IMR-90 (cell line): ENCODE measurements around the gene SLC38A3. TPM values are rescaled to one million over a fixed set of nuclear protein-coding genes. Genes with fewer than 3 reads are reported as not detected.

ENCODE experiments used
- ATAC-seq: fragments of 200-7000 bp; cut with Tn5 transposase; 2 replicates; pipeline ENCODE4 v1.9.1; 2020; ENCODE audit warnings: low read depth, mild to moderate bottlenecking, moderate library complexity
- BruUV-seq: library from RNA; stranded (reverse); fragments of 400-500 nt; replicated peaks from 2 replicates; lab custom pipeline; 2021; lab: Mats Ljungman, UMichigan
- CTCF ChIA-PET: fragments of 300-600 bp; formaldehyde crosslinking; extraction: SDS; loops from one replicate; lab custom pipeline; 2021; ENCODE audit warnings: antibody characterized with exemption; lab: Yijun Ruan, JAX
- POLR2A ChIA-PET: fragments of 300-600 bp; sonication (Branson Sonifier 250); formaldehyde crosslinking; loops from one replicate; lab custom pipeline; 2022; ENCODE audit warnings: antibody characterized with exemption; ENCODE audit not compliant: unreplicated experiment; lab: Charles Lee
- DNase-seq: peaks from one replicate; pipeline ENCODE4 v3.0.0; 2013
- H2AFZ ChIP-seq: replicated peaks from 2 replicates; pipeline ENCODE3; 2013; ENCODE audit warnings: low read length, mild to moderate bottlenecking; ENCODE audit not compliant: poor library complexity
- H2AK5ac ChIP-seq: 2 replicates; pipeline ENCODE4 v1.6.1; 2013; ENCODE audit warnings: low read depth, low read length, inconsistent platforms
- H2AK9ac ChIP-seq: replicated peaks from 2 replicates; pipeline ENCODE3; 2013; ENCODE audit warnings: mild to moderate bottlenecking, low read depth, low read length, moderate library complexity; ENCODE audit not compliant: poor library complexity
- H2BK120ac ChIP-seq: 2 replicates; pipeline ENCODE4 v1.6.1; 2013; ENCODE audit warnings: low read depth, low read length, inconsistent platforms
- H2BK15ac ChIP-seq: 3 replicates; pipeline ENCODE4 v1.6.1; 2013; ENCODE audit warnings: low read depth, low read length, inconsistent platforms
- H2BK20ac ChIP-seq: 2 replicates; pipeline ENCODE4 v1.6.1; 2013; ENCODE audit warnings: low read depth, mild to moderate bottlenecking, inconsistent platforms, low read length, moderate library complexity
- H2BK5ac ChIP-seq: 2 replicates; pipeline ENCODE4 v1.6.1; 2013; ENCODE audit warnings: mild to moderate bottlenecking, low read depth, low read length, inconsistent platforms; ENCODE audit not compliant: poor library complexity, severe bottlenecking
- H3K14ac ChIP-seq: replicated peaks from 2 replicates; pipeline ENCODE4 v1.6.1; 2013; ENCODE audit warnings: low read depth, low read length, inconsistent platforms
- H3K18ac ChIP-seq: 2 replicates; pipeline ENCODE4 v1.6.1; 2013; ENCODE audit warnings: low read depth, low read length, control low read depth
- H3K23ac ChIP-seq: 2 replicates; pipeline ENCODE4 v1.6.1; 2013; ENCODE audit warnings: low read depth, low read length, inconsistent platforms
- H3K27ac ChIP-seq: 2 replicates; pipeline ENCODE4 v1.5.1; 2013; ENCODE audit warnings: mild to moderate bottlenecking, control low read depth, low read length; ENCODE audit not compliant: insufficient read depth
- H3K27me3 ChIP-seq: 2 replicates; pipeline ENCODE4 v1.6.1; 2013; ENCODE audit warnings: low read length; ENCODE audit not compliant: control insufficient read depth, insufficient read depth
- H3K36me3 ChIP-seq: 2 replicates; pipeline ENCODE4 v1.6.1; 2013; ENCODE audit warnings: low read length, mixed read lengths; ENCODE audit not compliant: control insufficient read depth, insufficient read depth
- H3K4ac ChIP-seq: 2 replicates; pipeline ENCODE4 v1.6.1; 2013; ENCODE audit warnings: low read depth, low read length, inconsistent platforms
- H3K4me1 ChIP-seq: 2 replicates; pipeline ENCODE4 v1.6.1; 2013; ENCODE audit warnings: low read length, mixed read lengths; ENCODE audit not compliant: control insufficient read depth, insufficient read depth
- H3K4me2 ChIP-seq: 2 replicates; pipeline ENCODE4 v1.6.1; 2013; ENCODE audit warnings: low read depth, mild to moderate bottlenecking, control low read depth, low read length, moderate library complexity
- H3K4me3 ChIP-seq: 2 replicates; pipeline ENCODE4 v1.5.1; 2013; ENCODE audit warnings: low read depth, mild to moderate bottlenecking, control low read depth, low read length, moderate library complexity; ENCODE audit not compliant: insufficient read depth
- H3K56ac ChIP-seq: 2 replicates; pipeline ENCODE4 v1.6.1; 2013; ENCODE audit warnings: low read length, inconsistent platforms; ENCODE audit not compliant: insufficient read depth; ENCODE audit errors: extremely low read depth
- H3K79me1 ChIP-seq, 2 experiments: 2 replicates each; pipeline ENCODE4 v1.6.1; 2013; ENCODE audit warnings: low read length in 2 of 2, inconsistent platforms in 1 of 2, low read depth in 1 of 2
- H3K9ac ChIP-seq: 2 replicates; pipeline ENCODE4 v1.6.1; 2013; ENCODE audit warnings: low read depth, low read length, control low read depth
- H3K9me1 ChIP-seq: 2 replicates; pipeline ENCODE4 v1.6.1; 2013; ENCODE audit warnings: low read length, inconsistent platforms; ENCODE audit not compliant: insufficient read depth
- H3K9me3 ChIP-seq: 2 replicates; pipeline ENCODE4 v1.6.1; 2013; ENCODE audit warnings: low read length; ENCODE audit not compliant: control insufficient read depth, insufficient read depth
- H4K20me1 ChIP-seq: 2 replicates; pipeline ENCODE4 v1.6.1; 2013; ENCODE audit warnings: low read length, inconsistent platforms; ENCODE audit not compliant: insufficient read depth
- H4K5ac ChIP-seq: 2 replicates; pipeline ENCODE4 v1.6.1; 2013; ENCODE audit warnings: mild to moderate bottlenecking, low read depth, low read length, control low read depth
- H4K8ac ChIP-seq, 2 experiments: 2 replicates each; pipeline ENCODE4 v1.6.1; 2013; ENCODE audit warnings: low read depth in 2 of 2, low read length in 2 of 2, control low read depth in 1 of 2, inconsistent platforms in 1 of 2
- H4K91ac ChIP-seq: 2 replicates; pipeline ENCODE4 v1.6.1; 2013; ENCODE audit warnings: low read depth, low read length, inconsistent platforms; ENCODE audit not compliant: insufficient read depth
- BHLHE40 ChIP-seq: fragments of 150-350 bp; IDR thresholded peaks from 2 replicates; pipeline ENCODE4 v1.6.1; 2016; ENCODE audit warnings: mild to moderate bottlenecking, low read depth, low read length
- FOS ChIP-seq: fragments of 150-350 bp; IDR thresholded peaks from 2 replicates; pipeline ENCODE4 v1.6.1; 2016; ENCODE audit warnings: low read depth, low read length
- MAFK ChIP-seq: IDR thresholded peaks from 2 replicates; pipeline ENCODE4 v1.6.1; 2012; ENCODE audit warnings: low read depth, low read length, improper control_type of control experiment
- MAZ ChIP-seq: IDR thresholded peaks from 2 replicates; pipeline ENCODE4 v1.6.1; 2012; ENCODE audit warnings: low read depth, mild to moderate bottlenecking, low read length, improper control_type of control experiment, moderate library complexity, borderline replicate concordance
- MXI1 ChIP-seq: IDR thresholded peaks from 2 replicates; pipeline ENCODE4 v1.6.1; 2012; ENCODE audit warnings: low read depth, mild to moderate bottlenecking, low read length, moderate library complexity, borderline replicate concordance
- NFE2L2 ChIP-seq: fragments of 150-350 bp; IDR thresholded peaks from 2 replicates; pipeline ENCODE4 v1.6.1; 2016; ENCODE audit warnings: low read depth, mild to moderate bottlenecking, low read length
- RAD21 ChIP-seq: IDR thresholded peaks from 2 replicates; pipeline ENCODE4 v1.6.1; 2012; ENCODE audit warnings: low read length, improper control_type of control experiment
- SMC3 ChIP-seq: fragments of 150-350 bp; IDR thresholded peaks from 2 replicates; pipeline ENCODE4 v1.6.1; 2016; ENCODE audit warnings: low read depth, mild to moderate bottlenecking, antibody characterized with exemption, low read length, moderate library complexity
- WGBS, 2 experiments: methylation state at CpG; one replicate each; pipeline versions ENCODE4 v1.1.5 to v1.1.7; 2013; ENCODE audit warnings: missing lambda C conversion rate in 2 of 2; ENCODE audit not compliant: insufficient read length in 1 of 2; ENCODE audit errors: extremely low coverage in 2 of 2; 5-methylcytosine and 5-hydroxymethylcytosine counted together
- dilution Hi-C: fragments of 300-500 bp; cut with HindIII; formaldehyde crosslinking; loops from one replicate; pipeline ENCODE4 v1.14.3; 2018; ENCODE audit warnings: low sequenced_read_pairs; ENCODE audit not compliant: unreplicated experiment
- in situ Hi-C: fragments of 300-500 bp; cut with MboI; formaldehyde crosslinking; loops from 3 replicates; pipeline ENCODE4 v1.14.3; 2019; ENCODE audit warnings: low sequenced_read_pairs, inconsistent platforms, mixed read lengths
- intact Hi-C: fragments of 100-400 bp; cut with micrococcal nuclease; formaldehyde crosslinking; loops from 2 replicates; pipeline ENCODE4 v1.10.0; 2022
- polyA plus RNA-seq, 3 experiments: library from polyadenylated mRNA; depleted of rRNA; stranded (reverse); fragments of >200 nt; gene quantifications; 2 replicates each; pipeline ENCODE4 v1.2.3, GENCODE V29; 2012; ENCODE audit warnings: low replicate concordance in 1 of 3
- total RNA-seq: library from RNA; depleted of rRNA; stranded (reverse); fragments of >200 nt; gene quantifications from 2 replicates; pipeline ENCODE4 v1.2.3, GENCODE V29; 2012
- TF ChIP-seq, protein P1 (sequence below): conservative IDR thresholded peaks from 2 replicates; pipeline ENCODE4 v1.5.1; 2012; ENCODE audit warnings: mild to moderate bottlenecking, low read depth, low read length, improper control_type of control experiment

The SLC38A3 gene
- total and polyA plus RNA-seq, 2 of the 4 experiments (the other 2 are of a cell fraction), result 0.12 to 0.36 TPM

DNA sequence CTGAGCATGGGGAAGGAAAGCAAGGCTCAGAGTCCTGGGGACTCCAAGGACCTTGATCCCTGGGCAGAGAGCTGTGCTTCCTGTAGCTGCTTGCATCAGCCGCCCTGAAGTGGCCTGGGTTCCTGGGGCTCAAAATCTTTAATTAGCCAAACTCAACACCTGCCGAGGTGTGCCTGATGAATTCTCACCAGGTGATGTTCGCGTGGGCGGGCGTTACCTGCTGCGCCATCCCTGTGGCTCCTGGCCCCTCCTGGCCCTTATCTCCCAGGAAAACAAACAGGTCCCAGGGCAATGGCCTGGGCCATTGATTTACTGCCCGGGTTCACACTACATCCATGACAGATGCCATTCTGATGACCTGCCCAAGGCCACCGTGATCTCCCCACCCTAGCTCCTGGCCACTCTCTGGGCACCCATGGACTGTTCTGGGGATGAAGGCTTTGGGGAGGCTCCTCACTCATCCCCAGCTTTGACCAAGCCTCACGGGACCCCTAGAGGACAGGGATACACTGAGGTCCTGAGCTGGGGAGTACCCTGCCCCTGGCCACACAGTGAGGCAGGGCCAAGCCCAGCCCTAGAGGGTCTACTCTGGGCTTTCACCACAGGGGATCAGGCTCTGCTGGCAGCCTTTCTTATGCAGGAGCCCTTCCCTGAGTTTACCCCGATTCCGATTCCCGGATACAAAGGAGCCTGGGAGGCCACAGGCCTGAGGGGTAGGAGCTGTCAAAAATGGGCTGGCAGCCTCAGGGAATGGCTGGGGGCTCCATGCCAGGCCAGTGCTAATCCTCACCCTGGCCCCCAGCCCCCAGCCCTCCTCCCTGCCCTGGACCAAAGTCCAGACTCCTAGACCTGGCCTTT lies 5.7 kb downstream of the SLC38A3 start:
- intact Hi-C loops, result no loop called here
- CTCF ChIA-PET, result interaction anchor here (1.2 kb wide), 1 partner anchor 36 kb away, joined by 4 read pairs; no protein-coding TSS in a partner anchor

More for the DNA sequence above, 5.7 kb downstream of the SLC38A3 start:
- Histone ChIP-seq H4K5ac (no peak overlapping the region), H3K27ac (no peak overlapping the region), H4K20me1 (no peaks in the 10 kb centered on the region; the same call in 1 of the 2 replicates), H3K79me1 (no peaks in the 10 kb centered on the region), H3K36me3 (no peaks in the 10 kb centered on the region), H3K56ac (no peak overlapping the region), H3K9me1 (no peaks in the 10 kb centered on the region), H3K18ac (no peak overlapping the region), H3K4me3 (no peak overlapping the region), H3K4me1 (peaks cover 2% of the 10 kb centered on the region; the same call in 1 of the 2 replicates), H2AFZ (no peak overlapping the region), H4K91ac (no peak overlapping the region), H2BK20ac (no peak overlapping the region), H3K14ac (no peak overlapping the region), H3K4ac (no peak overlapping the region), H2BK15ac (no peak overlapping the region), H2BK120ac (no peak overlapping the region), H2AK5ac (no peak overlapping the region), H3K9ac (no peak overlapping the region), H2AK9ac (peak overlapping the region; percentile 24), H3K4me2 (no peak overlapping the region), H2BK5ac (no peak overlapping the region), H3K23ac (no peak overlapping the region), H4K8ac (no peak overlapping the region), H3K9me3 (no peaks in the 10 kb centered on the region), H3K27me3 (peaks cover 35% of the 10 kb centered on the region)
- TF ChIP-seq MXI1, result no peak
- TF ChIP-seq, protein P1, sequence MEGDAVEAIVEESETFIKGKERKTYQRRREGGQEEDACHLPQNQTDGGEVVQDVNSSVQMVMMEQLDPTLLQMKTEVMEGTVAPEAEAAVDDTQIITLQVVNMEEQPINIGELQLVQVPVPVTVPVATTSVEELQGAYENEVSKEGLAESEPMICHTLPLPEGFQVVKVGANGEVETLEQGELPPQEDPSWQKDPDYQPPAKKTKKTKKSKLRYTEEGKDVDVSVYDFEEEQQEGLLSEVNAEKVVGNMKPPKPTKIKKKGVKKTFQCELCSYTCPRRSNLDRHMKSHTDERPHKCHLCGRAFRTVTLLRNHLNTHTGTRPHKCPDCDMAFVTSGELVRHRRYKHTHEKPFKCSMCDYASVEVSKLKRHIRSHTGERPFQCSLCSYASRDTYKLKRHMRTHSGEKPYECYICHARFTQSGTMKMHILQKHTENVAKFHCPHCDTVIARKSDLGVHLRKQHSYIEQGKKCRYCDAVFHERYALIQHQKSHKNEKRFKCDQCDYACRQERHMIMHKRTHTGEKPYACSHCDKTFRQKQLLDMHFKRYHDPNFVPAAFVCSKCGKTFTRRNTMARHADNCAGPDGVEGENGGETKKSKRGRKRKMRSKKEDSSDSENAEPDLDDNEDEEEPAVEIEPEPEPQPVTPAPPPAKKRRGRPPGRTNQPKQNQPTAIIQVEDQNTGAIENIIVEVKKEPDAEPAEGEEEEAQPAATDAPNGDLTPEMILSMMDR, result no peak
- TF ChIP-seq SMC3, result no peak
- no peak for TF ChIP-seq NFE2L2
- TF ChIP-seq MAZ, result no peak
- no peak for TF ChIP-seq RAD21
- no peak for TF ChIP-seq MAFK
- no peak for TF ChIP-seq BHLHE40
- no peak for TF ChIP-seq FOS
- no peak for DNase-seq
- in situ Hi-C loops, result no loop called here
- ATAC-seq, result no peak
- no TSS peak for BruUV-seq
- dilution Hi-C loops, result no loop called here
- WGBS, 2 experiments, result 91% methylated on average over 10 of the region's 13 CpGs; no CpG with 5 or more reads in 1 of the 2 experiments
- POLR2A ChIA-PET, result interaction anchor here (0.6 kb wide), 1 partner anchor 54 kb away, joined by 3 read pairs; no protein-coding TSS in a partner anchor
